Tibial nerve (tissue), 4 donors: Measurements from ENCODE around the gene ZNF215. TPM values are rescaled to one million over a fixed set of nuclear protein-coding genes. Genes with fewer than 3 reads are reported as not detected.
"Not testable (repeated sequence)": the region's sequence is repeated elsewhere in the genome, so short reads cannot be mapped to it uniquely, and the experiment has no call there.

ENCODE experiments used
- DNase-seq, 2 donors: peaks; one replicate each; pipeline ENCODE4 v3.0.0-alpha.2; 2019; ENCODE audit warnings: low spot score in 2 of 2
- H3K27ac ChIP-seq, 4 donors: fragments of 200-600 bp; sonication (generic) in 3 of 4; one replicate each; pipeline ENCODE4 v1.5.1; 2017 to 2019; ENCODE audit warnings: mild to moderate bottlenecking in 1 of 4
- H3K27me3 ChIP-seq, 2 donors: fragments of 200-600 bp; sonication (generic) in 1 of 2; one replicate each; pipeline versions ENCODE4 v1.5.1 to v1.6.0; 2017 to 2019
- H3K36me3 ChIP-seq, 3 donors: fragments of 200-600 bp; sonication (generic); one replicate each; pipeline ENCODE4 v1.5.1; 2018 to 2019
- H3K4me1 ChIP-seq, 4 donors: fragments of 200-600 bp; sonication (generic) in 3 of 4; one replicate each; pipeline ENCODE4 v1.5.1; 2017 to 2019
- H3K4me3 ChIP-seq, 4 donors: fragments of 200-600 bp; sonication (generic) in 3 of 4; one replicate each; pipeline ENCODE4 v1.5.1; 2017 to 2019; ENCODE audit warnings: mild to moderate bottlenecking in 1 of 4, moderate library complexity in 1 of 4
- H3K9me3 ChIP-seq, 4 donors: fragments of 200-600 bp; sonication (generic) in 3 of 4; one replicate each; pipeline ENCODE4 v1.5.1; 2017 to 2019
- CTCF ChIP-seq, 5 experiments: fragments of 200-600 bp in 3 of 5; fragments of 450-650 bp in 2 of 5; sonication (generic) in 3 of 5; IDR thresholded peaks; one replicate each; pipeline ENCODE4 v1.5.1; 2016 to 2019; ENCODE audit warnings: antibody characterized with exemption in 5 of 5, mild to moderate bottlenecking in 3 of 5, moderate library complexity in 2 of 5
- EP300 ChIP-seq, 2 donors: sonication (generic); formaldehyde crosslinking; IDR thresholded peaks; one replicate each; pipeline ENCODE4 v1.6.1; 2017; ENCODE audit warnings: antibody characterized with exemption in 2 of 2, mild to moderate bottlenecking in 1 of 2
- POLR2A ChIP-seq, 2 donors: fragments of 450-650 bp; IDR thresholded peaks; one replicate each; pipeline ENCODE4 v1.6.1; 2017; ENCODE audit warnings: antibody characterized with exemption in 2 of 2, mild to moderate bottlenecking in 2 of 2, moderate library complexity in 2 of 2
- WGBS, 2 donors: methylation state at CpG; one replicate each; pipeline ENCODE4 v1.1.5; 2018; 5-methylcytosine and 5-hydroxymethylcytosine counted together
- total RNA-seq, 4 donors: library from RNA; depleted of rRNA; stranded (reverse); fragments of >200 nt; gene quantifications; one replicate each; pipeline ENCODE4 v1.1.0, GENCODE V29; 2016

ZNF215 gene
- 1 to 10 TPM in 2 of 4 donors, under 1 TPM in 2; 0.20 to 2.6 (median 1.1) TPM for total RNA-seq

GRCh38 chr11:6926208-6927029 lies at the start of gene ZNF215:
TSS of gene ZNF215 (plus strand) at chr11:6926426. CDS start at chr11:6932273, 5,847 bp downstream.
- Histone ChIP-seq H3K4me1 (peaks cover 0 to 14% (median 8%) of the 10 kb centered on the region in 4 donors), H3K27ac (peak within 1 kb of the TSS in 3 of 4 donors; percentile 26 to 52 (median 35)), H3K36me3 (no peaks in the 10 kb centered on the region), H3K4me3 (peak within 1 kb of the TSS; percentile 35 to 67 (median 56)), H3K9me3 (no peaks in the 10 kb centered on the region), H3K27me3 (no peaks in the 10 kb centered on the region)
- WGBS, 2 donors, result 1% methylated on average over 50 to 59 of the region's 61 CpGs
- peak; percentile 19 to 25 for DNase-seq
- no peak for TF ChIP-seq POLR2A (IDR thresholded peaks at IDR 0.05)
- no peak for TF ChIP-seq CTCF (IDR thresholded peaks at IDR 0.05)
- TF ChIP-seq EP300 (IDR thresholded peaks at IDR 0.05), result no peak

- no peak for TF ChIP-seq EP300 (IDR thresholded peaks at IDR 0.05)
- TF ChIP-seq CTCF (IDR thresholded peaks at IDR 0.05), result no peak
- H3K4me3 ChIP-seq, result no peak overlapping the region
- H3K4me1 ChIP-seq, result no peaks in the 10 kb centered on the region
- H3K36me3 ChIP-seq, result no peaks in the 10 kb centered on the region
- DNase-seq, result no peak
- no peaks in the 10 kb centered on the region for H3K27me3 ChIP-seq
- H3K27ac ChIP-seq, result no peak overlapping the region
- H3K9me3 ChIP-seq, result peaks cover 0 to 9% (median 0%) of the 10 kb centered on the region in 4 donors
- 83 to 90% methylated on average over 3 of the region's 3 CpGs for WGBS, 2 donors
Measured at GRCh38 chr11:6876914-6877313, 49.3 kb upstream of the ZNF215 start.

- TF ChIP-seq EP300 (IDR thresholded peaks at IDR 0.05) (no peak), POLR2A (IDR thresholded peaks at IDR 0.05) (no peak), CTCF (IDR thresholded peaks at IDR 0.05) (no peak)
- no peaks in the 10 kb centered on the region for H3K27me3 ChIP-seq
- H3K4me3 ChIP-seq, result no peak overlapping the region
- no peak overlapping the region for H3K27ac ChIP-seq
- no peaks in the 10 kb centered on the region for H3K36me3 ChIP-seq
- H3K9me3 ChIP-seq, result no peaks in the 10 kb centered on the region
- no peak for DNase-seq
- no peaks in the 10 kb centered on the region for H3K4me1 ChIP-seq
Measured at GRCh38 chr11:6882751-6883150, 43.5 kb upstream of the ZNF215 start.

- not testable (repeated sequence) for DNase-seq, H3K9me3 ChIP-seq, H3K4me1 ChIP-seq, H3K36me3 ChIP-seq, H3K27ac ChIP-seq, H3K27me3 ChIP-seq, H3K4me3 ChIP-seq
- WGBS, 2 donors, result 95% methylated on average over 5 of the region's 5 CpGs
Measured at GRCh38 chr11:6887711-6888110, 38.5 kb upstream of the ZNF215 start.

- Histone ChIP-seq H3K36me3 (no peaks in the 10 kb centered on the region), H3K4me3 (no peak overlapping the region), H3K4me1 (no peaks in the 10 kb centered on the region), H3K9me3 (peaks cover 0 to 3% (median 0%) of the 10 kb centered on the region in 4 donors), H3K27me3 (no peaks in the 10 kb centered on the region), H3K27ac (no peak overlapping the region)
- no peak for TF ChIP-seq CTCF (IDR thresholded peaks at IDR 0.05)
- no peak for TF ChIP-seq EP300 (IDR thresholded peaks at IDR 0.05)
- no peak for TF ChIP-seq POLR2A (IDR thresholded peaks at IDR 0.05)
- 85 to 87% methylated on average over 4 of the region's 4 CpGs for WGBS, 2 donors
- no peak for DNase-seq
Measured at GRCh38 chr11:6888830-6889229, 37.4 kb upstream of the ZNF215 start.
